ENCODE measurements around the gene RAB11FIP5.
"Not testable (repeated sequence)": the region's sequence is repeated elsewhere in the genome, so short reads cannot be mapped to it uniquely, and the experiment has no call there.

RAB11FIP5 gene

GRCh38 chr2:73071360-73072128 lies 41.2 kb downstream of the RAB11FIP5 start, which contains the start of gene SFXN5:
Gene SFXN5 (minus strand): TSS chr2:73071712. CDS start chr2:73071705, 7 bp downstream.
- DNase-seq (ENCODE audit: low read depth in 2 of 3, low spot score in 1 of 3), result peak; percentile 89 to 97 (median 95)

DNA sequence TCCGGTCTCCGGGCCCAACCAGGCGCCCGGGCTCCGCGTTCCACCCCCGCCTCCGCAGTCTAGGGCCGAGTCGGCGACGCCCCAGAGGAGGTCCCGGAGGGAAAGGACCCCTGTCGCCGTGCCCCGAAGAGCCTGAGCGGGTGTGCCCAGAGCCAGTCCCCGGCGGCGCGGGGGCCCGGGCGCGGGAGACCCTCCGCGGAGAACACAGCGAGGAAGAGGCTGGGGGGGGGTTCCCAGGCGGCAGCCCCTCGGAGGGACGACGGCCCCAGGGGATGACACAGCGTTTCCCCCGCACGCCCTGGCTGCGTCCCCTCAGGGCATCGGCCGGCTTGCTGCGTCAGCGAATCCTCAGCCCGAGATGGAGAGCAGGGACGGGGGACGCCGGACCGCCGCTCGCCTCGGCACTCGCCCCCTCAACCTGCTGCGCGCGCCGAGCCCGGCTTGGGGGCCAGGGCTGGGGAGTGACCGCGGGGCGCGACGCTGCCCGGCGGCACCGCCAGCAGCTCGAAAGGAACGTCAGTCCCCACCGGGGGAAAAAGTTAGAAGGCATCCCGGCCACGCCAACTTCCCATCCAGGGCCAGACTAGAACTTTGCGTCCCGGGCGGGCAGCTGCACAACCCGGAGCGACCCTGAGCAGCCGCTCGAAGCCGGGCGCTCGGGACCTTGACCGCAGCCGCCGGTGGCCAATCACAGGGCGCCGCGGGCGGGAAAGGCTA lies 41.9 kb downstream of the RAB11FIP5 start:
- DNase-seq (ENCODE audit: low read depth in 2 of 3, low spot score in 1 of 3), result peak; percentile 11 to 32 (median 31)

- DNase-seq (ENCODE audit: low read depth in 2 of 3, low spot score in 1 of 3), result peak in 1 of 3 donors; percentile 3
These were observed 42.7 kb downstream of the RAB11FIP5 start for GRCh38 chr2:73069855-73070642.

DNA sequence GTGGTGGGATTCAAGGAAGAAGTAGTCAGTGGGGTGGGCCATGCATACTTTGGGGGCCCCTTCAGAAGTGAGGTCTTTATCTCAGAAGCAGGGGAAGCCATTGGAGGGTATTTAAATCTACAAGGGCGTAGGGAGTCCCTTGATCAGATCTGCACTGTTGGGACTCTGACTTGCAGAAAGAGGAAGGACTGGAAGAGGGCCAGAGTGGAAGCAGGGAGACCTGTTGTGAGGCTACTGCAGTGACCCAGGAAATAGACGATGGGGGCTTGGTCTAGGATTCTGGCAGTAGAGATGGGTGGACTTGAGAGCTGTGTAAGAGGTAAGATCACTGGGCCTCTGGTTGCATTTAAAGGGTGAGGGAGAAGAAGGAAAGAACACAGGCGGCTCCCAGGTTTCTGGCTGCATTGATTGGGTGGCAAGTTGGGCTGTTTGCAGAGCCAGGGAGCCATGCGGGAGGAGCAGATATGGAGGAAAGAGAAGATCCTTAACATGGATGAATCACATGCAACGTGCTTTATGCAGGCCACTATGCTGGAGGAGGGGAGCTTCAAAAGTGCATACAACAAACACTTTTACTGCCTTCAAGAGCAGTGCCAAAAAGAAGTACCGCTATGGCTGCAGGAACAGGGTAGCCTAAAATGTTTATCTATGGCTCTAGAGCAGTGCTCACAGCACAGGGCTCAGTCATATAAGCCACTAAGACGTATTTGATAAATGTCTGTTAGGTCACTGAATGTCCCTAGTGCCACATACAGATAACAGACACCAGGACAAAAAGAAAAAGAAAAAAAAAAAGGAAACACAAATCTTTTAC lies 43.5 kb downstream of the RAB11FIP5 start:
- no peak for DNase-seq (ENCODE audit: low read depth in 2 of 3, low spot score in 1 of 3)

DNA sequence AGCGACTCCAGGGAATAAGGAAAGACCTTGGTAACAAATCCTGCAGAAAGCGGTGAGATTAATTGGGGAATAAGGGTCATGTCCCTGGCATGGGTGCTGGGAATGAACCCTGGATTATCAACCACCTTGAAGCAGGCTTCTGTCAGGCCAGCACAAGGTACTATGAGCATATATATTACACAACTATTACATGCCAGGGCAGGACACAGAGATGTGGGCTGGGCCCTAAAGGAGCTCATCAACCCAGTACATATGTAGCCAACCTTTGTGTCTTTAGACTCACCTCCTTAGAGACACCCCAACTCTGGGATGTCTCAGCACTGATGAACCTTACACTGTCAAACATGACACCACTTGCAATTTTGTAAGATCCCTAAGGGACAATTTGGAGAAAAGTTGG lies 44.6 kb downstream of the RAB11FIP5 start:
- DNase-seq (ENCODE audit: low read depth in 2 of 3, low spot score in 1 of 3), result no peak

- no peak for DNase-seq (ENCODE audit: low read depth in 2 of 3, low spot score in 1 of 3)
These were observed 45.7 kb downstream of the RAB11FIP5 start for GRCh38 chr2:73067043-73067442.

DNA sequence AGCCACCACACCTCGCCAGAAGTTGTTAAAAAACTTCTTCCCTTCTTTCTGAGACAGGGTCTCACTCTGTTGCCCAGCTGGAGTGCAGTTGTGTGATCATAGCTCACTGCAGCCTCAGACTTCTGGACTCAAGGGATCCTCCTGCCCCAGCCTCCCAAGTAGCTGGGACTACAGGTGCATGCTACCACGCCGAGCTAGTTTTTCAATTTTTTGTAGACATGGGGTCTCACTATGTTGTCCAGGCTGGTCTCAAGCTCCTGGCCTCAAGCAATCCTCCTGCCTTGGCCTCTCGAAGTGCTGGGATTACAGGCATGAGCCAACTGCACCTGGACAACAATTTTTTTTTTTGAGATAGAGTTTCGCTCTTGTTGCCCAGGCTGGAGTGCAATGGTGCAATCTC lies 47.7 kb downstream of the RAB11FIP5 start:
- DNase-seq (ENCODE audit: low read depth in 2 of 3, low spot score in 1 of 3), result not testable (repeated sequence)

DNA sequence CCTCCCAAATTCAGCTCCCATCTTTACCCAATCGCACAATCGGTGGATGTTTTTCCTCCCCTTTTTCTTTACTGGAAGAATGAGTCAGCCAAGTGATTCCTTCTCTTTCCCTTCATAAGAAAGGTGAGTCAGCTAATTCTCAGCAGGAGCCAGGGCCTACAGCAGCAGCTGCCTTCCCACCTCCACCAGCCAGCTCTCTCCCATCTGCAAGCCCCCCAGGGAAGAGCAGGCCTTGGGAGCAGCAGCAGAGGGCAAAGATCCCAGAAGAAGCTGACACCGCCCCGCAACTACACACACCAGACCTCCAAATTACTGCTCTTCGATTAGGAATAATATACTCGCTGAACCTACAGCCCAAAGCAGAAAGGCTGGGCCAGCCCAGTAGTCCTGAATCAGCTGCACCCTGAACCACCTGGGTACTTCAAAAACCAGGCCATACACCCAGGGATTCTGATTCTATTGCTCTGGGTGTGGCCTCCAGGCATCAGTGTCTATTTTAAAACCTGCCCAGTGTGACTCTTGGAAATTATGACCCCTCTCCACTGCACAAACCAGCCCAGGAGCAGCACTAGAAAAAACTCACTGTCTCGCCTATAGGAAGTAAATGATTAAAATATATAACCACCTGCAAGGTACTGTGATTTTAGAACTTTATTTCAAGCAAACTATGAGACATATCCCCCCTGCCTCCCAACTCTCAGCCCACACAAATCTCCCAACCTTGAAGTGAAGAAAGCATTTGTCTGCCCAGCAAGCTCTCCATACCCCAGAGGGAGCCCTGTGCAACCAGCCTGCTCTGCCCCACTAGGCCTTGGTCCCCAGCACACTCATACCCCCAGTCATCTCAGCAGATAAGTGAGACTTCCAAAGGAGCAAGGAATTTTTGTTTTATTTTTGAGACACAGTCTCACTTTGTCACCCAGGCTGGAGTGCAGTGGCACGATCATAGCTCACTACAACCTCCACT lies 48.6 kb downstream of the RAB11FIP5 start:
- no peak for DNase-seq (ENCODE audit: low read depth in 2 of 3, low spot score in 1 of 3)

GRCh38 chr2:73063472-73063871 lies 49.3 kb downstream of the RAB11FIP5 start:
- DNase-seq (ENCODE audit: low read depth in 2 of 3, low spot score in 1 of 3), result no peak

- DNase-seq (ENCODE audit: low read depth in 2 of 3, low spot score in 1 of 3), result no peak
These were observed 53.6 kb downstream of the RAB11FIP5 start for GRCh38 chr2:73059106-73059505.

GRCh38 chr2:73054980-73055379 lies 57.8 kb downstream of the RAB11FIP5 start:
- DNase-seq (ENCODE audit: low read depth in 2 of 3, low spot score in 1 of 3), result no peak

DNA sequence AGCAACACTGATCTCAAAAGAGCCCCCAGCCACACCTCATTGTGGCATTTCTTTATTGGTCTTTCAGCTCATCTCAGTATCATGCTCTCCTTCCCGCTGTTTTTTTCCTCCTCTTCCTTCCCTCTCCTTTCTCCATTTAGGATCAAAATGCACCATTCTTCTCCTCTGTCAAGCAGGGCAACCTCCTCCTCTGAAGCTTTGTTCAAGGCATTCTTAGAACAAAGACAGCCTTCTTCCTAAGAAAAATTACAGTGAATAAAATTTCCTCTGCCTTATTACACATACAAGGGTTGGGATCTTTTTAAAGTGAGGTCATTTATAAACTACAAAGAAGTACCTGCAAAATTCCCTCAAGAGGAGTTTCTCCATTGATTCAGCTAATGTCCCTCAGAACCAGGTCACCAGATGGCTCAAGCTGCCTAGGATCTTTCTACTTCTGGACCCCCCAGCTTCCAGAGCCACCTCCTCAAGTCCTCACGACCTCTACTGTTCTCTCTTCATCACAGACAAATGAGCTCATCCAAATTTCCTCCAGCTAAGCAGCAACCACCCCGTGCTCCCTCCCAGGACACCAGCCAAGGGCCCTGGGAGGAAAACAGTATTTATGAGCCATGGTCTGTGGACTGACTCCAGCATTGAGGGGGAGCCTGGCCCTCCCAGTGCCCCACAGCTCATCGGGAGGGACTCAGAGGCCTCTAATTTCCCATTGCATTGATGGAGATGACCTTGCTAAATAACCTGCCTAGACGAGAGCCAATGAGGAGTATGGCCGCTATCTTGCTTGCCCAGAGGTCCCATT lies 59.2 kb downstream of the RAB11FIP5 start:
- no peak for DNase-seq (ENCODE audit: low read depth in 2 of 3, low spot score in 1 of 3)

- DNase-seq (ENCODE audit: low read depth in 2 of 3, low spot score in 1 of 3), result no peak
These were observed 62.6 kb downstream of the RAB11FIP5 start for GRCh38 chr2:73050121-73050545.

DNA sequence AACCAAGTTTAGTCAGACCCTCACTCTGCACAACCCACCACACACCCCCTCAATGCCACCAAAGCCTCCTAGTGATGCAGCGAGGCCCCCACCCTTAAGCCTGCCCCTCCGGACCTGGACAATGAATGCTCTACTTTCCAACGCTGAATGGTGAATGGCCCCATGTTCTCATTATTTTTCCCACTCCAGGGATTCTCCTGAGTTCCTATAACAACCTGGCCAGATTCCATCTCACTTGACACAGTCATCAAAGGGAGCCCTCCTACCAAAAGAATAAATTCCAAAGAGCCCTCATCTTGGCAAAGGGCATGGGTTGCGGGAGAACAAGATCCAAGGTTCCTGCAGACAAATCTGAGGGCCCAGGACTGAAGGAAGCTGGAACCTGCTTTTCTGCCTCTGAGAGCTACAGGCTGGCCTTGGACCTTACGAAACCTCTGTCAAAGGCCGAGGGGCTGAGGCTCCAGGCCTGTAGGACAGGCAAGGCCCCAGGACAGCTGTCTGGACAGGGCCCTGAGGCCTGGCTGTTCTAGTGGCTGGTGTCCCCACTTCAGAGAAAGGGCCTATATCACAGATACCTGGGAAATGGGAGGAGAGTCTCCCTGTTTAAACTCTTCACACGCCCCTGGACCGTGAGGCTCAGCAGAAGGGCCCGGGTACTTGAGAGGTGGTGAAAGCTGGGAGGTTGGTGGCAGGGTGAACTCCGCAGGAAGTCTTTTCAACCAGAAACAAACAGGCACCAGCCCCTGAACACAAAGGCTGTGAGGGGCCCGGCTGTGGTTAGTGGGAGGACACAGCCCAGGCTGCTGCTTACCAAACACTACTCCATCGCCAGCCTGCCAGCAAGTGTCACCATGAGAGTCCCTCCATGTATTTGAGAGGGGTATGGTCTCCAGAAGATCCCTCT lies 68.6 kb downstream of the RAB11FIP5 start:
- DNase-seq (ENCODE audit: low read depth in 2 of 3, low spot score in 1 of 3), result no peak

DNA sequence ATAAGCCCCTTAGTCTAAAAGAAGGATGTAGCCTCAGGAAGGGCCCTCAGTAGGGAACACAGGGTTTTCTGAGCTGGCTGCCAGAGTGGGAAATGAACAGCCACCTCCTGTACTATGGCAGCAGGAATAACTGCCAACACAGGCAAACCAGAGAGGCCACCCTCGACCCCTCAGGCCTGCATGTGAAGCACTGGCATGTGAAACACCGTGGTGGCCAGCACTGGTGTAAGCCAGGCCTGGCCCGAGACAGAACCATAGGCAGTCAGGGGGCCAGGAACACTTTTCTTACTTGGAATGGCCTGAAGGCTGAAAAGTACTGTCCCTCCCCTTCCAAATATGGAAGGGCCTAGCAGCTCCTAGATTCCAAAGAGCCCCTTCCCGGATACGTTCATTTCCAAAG lies 69.5 kb downstream of the RAB11FIP5 start:
- DNase-seq (ENCODE audit: low read depth in 2 of 3, low spot score in 1 of 3), result no peak

DNA sequence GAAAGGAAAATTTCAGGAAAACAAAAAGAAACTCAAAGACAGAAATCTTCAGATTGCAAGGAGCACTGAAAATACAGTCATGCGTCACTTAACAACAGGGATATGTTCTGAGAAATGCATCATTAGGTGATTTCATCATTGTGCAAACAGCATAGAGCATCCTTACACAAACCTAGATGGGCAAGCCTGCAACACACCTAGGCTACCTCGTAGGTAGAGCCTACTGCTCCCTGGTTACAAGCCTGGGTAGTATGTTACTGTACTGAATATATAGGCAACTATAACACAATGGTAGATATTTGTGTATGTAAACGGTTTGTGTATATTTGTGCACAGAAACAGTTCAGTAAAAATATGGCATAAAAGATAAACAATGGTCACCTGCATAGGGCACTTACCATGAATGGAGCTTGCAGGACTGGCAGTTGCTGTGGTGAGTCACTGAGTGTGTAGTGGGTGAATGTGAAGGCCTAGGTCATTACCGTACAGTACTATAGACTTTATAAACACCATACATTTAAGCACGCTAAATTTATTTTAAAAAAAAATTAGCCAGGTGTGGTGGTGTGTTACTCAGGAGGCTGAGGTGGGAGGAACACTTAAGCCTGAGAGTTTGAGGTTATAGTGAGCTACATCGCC lies 74.7 kb downstream of the RAB11FIP5 start:
- no peak for DNase-seq (ENCODE audit: low read depth in 2 of 3, low spot score in 1 of 3)

DNA sequence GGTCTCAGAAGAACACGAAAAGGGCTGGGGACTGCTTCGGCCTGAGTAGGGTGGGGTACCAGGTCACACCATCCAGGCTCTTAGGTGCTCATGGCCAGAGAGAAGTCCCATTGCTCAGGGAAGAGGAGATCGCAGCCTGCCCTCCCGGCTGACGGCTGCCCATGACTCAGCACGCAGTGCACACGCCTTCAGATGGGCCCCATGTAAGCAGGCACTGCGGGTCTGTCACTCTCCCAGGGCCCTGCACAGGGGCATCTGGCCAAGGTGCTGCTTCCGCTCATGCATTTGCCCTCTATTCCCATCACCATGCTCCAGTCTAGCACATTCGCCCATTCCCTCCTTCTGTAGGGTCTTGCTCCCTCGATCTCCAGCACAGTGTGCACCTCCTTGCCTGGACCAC lies 76.0 kb downstream of the RAB11FIP5 start:
- DNase-seq (ENCODE audit: low read depth in 2 of 3, low spot score in 1 of 3), result no peak

Data from stimulated activated CD4-positive, alpha-beta T cell treated with anti-CD3 and anti-CD28 coated beads, Interleukin-12 subunit alpha, Interleukin-12 subunit beta, amount 100 ng/mL, for 48 hours (primary cell).